GM10266 (cell line): Measurements from ENCODE around the gene ATF6.
A peak's percentile ranks its signal among the peaks of the same experiment; 100 is the strongest.

Source experiments
- DNase-seq: peaks from one replicate; pipeline ENCODE4 v3.0.0; 2012; ENCODE audit errors: extremely low spot score
- TF ChIP-seq, protein P1 (sequence below): IDR thresholded peaks from 2 replicates; pipeline ENCODE4 v1.5.1; 2012; ENCODE audit warnings: mild to moderate bottlenecking, low read depth; ENCODE audit not compliant: control insufficient read depth, insufficient read depth; ENCODE audit errors: missing control alignments

ATF6 gene

DNA sequence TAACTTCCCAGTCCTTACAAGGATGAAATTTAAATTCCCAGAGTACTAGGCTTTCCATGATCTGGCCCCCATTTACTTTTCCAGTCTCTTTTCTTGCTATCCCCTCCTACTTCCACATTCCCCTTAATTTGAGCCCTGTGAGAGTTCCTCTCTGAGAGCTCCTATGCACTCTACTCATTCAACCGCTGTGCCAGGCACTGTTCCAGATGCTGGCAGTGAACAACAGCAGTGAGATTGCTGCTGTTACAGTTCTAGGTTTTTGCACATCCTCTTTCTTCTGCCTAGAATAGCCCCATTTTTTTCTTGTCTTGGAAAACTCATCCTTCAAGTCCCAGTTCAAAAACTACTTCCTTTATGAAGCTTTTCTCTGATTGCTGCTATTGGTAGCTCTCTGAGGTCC is 18.8 kb downstream of the ATF6 start:
- TF ChIP-seq, protein P1, sequence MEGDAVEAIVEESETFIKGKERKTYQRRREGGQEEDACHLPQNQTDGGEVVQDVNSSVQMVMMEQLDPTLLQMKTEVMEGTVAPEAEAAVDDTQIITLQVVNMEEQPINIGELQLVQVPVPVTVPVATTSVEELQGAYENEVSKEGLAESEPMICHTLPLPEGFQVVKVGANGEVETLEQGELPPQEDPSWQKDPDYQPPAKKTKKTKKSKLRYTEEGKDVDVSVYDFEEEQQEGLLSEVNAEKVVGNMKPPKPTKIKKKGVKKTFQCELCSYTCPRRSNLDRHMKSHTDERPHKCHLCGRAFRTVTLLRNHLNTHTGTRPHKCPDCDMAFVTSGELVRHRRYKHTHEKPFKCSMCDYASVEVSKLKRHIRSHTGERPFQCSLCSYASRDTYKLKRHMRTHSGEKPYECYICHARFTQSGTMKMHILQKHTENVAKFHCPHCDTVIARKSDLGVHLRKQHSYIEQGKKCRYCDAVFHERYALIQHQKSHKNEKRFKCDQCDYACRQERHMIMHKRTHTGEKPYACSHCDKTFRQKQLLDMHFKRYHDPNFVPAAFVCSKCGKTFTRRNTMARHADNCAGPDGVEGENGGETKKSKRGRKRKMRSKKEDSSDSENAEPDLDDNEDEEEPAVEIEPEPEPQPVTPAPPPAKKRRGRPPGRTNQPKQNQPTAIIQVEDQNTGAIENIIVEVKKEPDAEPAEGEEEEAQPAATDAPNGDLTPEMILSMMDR, result no peak
- DNase-seq, result no peak

DNA sequence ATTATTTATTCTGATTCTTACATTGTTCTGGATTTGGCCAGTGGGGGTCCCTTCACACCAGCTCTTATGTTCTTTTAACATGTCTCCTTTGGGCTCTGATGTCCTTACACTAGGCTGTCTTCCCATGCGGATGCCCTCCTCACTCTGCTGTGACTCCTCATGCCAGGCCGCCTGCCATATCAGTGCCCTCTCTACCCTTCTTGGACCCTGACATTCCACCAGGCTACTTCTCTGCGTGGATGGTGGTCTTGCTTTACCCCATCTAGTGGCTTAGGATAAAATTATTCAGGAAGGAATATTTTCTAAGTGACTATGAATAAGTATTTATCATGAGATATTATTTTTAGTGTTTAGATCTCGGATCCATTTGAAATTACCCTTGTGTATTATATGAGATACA is 21.2 kb downstream of the ATF6 start:
- no peak for DNase-seq
- TF ChIP-seq, protein P1, result no peak

DNA sequence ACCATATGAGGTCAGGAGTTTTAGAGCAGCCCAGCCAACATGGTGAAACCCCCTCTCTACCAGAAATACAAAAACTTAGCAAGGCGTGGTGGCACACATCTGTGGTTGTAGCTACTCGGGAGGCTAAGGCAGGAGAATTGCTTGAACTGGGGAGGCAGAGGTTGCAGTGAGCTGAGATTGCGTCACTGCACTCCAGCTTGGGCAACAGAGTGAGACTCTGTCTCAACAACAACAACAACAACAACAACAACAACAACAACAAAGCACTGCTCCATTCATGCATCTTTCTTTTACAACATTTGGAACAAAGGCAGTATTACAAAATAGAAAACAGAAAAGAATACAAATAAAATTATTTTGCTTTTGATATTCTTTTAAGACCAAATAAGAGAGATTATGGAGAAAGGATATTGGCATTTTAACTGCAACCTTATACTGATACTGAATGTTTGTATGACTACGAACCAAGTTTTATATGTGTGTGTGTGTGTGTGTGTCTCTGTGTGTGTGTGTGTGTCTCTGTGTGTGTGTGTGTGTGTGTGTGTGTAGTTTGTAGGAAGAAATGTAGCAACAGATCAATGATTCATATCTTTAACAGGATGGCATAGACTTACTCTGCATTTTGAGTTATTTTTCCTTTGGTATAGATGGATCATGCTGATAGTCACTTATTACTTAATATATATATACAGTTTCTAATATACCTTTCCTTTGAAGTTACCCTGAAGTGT is 24.6 kb downstream of the ATF6 start:
- DNase-seq, result no peak
- TF ChIP-seq, protein P1, result no peak

DNA sequence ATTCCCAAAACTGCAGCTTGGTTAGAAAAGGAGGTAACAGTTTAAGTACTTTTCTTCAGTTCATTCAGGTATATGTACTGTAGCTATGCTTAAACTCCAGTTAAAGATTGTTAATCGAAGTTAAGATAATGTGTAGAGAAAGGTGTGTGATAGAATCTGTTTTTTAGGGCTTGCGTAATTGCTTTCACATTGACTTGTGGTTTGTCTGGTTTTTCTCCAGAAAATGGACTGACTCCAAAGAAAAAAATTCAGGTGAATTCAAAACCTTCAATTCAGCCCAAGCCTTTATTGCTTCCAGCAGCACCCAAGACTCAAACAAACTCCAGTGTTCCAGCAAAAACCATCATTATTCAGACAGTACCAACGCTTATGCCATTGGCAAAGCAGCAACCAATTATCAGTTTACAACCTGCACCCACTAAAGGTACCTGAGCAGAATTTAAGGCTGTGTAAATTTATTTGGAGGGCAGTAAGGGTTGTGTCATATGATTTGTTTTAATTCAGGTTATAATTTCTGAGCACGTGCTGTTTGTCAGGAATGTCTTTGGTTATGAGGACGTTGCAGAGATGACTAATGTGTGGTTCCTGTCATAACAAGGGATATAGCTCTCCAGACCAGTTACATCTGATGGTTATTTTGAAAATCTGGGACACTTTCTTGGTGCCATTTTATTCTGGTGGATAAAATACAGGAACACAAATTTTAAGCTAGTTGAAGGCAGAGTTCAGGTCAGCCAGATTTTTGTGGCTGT is 26.0 kb downstream of the ATF6 start:
- TF ChIP-seq, protein P1, result no peak
- DNase-seq, result no peak

DNA sequence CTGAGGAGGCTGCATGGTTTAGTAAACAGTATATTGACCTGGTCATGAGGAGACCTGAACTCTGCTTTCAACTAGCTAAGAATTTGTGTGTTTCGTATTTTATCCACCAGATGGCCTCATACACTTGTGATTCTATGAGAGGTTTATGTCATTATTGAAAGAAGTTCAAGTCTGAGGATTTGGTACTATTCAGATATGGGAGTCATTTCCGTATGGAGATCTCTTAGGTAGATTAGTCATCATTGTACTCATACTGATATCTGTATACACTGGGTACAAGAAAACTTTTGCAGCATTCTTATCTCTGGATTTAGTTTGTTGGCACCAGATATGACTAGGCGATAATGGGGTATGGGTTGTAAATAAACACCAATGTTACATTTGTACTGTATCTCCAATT is 26.6 kb downstream of the ATF6 start:
- DNase-seq, result peak; percentile 40
- TF ChIP-seq, protein P1, result peak; percentile 55

DNA sequence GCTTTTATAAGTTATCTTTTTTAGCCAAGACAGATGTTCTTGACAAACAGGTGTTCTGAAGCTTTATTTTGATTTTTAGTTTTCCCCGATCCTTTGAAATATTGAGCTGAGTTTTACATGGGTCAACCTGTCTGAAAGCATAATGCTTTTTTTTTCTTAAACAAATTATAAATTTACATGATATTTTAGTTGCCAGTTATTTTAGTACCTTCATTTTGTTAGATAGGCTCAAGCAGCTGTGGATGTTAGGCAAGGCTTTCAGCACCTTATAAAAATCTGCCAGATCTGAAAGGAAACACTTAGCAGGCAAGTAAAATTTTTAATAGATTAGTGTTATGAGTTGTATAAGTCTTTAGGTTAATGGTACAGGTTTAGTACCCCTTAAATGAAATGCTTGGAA is 33.7 kb downstream of the ATF6 start:
- no peak for DNase-seq
- TF ChIP-seq, protein P1, result no peak

DNA sequence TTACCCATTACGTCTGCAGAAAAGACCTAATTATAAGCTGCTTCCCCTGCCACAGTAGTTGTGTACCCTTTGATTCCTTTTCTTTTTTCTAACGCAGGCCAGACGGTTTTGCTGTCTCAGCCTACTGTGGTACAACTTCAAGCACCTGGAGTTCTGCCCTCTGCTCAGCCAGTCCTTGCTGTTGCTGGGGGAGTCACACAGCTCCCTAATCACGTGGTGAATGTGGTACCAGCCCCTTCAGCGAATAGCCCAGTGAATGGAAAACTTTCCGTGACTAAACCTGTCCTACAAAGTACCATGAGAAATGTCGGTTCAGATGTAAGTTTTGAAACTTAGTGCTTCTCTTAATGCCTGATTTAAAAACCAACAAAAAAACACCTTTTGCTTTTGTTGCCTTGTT is 35.8 kb downstream of the ATF6 start:
- DNase-seq, result no peak
- TF ChIP-seq, protein P1, result no peak
